ENCODE data around the gene TAGLN3. TPM values are rescaled to one million over a fixed set of nuclear protein-coding genes. Genes with fewer than 3 reads are reported as not detected.
"Not testable (repeated sequence)": the region's sequence is repeated elsewhere in the genome, so short reads cannot be mapped to it uniquely, and the experiment has no call there.

The TAGLN3 gene
- total and polyA plus RNA-seq, 8 donors, result 0.50 to 3.6 (median 2.6) TPM; not detected in 1

DNA sequence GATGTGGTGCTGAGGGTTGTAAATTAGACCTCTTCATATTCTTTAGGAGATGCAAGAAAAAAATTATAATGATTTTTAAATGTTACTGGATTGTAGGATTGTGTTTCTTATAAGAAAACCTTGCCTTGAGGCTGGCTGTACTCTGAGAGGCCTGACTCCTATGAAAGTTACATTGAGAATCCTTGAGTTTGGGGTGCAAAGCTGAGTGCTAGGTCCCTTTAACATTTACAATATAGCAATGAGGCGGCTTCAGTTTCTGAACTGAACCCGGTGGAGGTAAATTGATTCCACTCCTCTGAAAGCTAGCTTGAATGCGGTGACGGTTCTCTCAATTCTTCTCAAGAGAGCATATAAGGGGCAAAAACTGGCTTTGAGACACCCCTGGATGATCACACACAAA is 35.7 kb downstream of the TAGLN3 start, which contains the start of gene TMPRSS7:
TSS of gene TMPRSS7 (plus strand) at position 301 of the 400 bp plus-strand sequence. CDS start 110 bp downstream, outside the sequence.
- ATAC-seq, result no peak
- TF ChIP-seq, protein P1, sequence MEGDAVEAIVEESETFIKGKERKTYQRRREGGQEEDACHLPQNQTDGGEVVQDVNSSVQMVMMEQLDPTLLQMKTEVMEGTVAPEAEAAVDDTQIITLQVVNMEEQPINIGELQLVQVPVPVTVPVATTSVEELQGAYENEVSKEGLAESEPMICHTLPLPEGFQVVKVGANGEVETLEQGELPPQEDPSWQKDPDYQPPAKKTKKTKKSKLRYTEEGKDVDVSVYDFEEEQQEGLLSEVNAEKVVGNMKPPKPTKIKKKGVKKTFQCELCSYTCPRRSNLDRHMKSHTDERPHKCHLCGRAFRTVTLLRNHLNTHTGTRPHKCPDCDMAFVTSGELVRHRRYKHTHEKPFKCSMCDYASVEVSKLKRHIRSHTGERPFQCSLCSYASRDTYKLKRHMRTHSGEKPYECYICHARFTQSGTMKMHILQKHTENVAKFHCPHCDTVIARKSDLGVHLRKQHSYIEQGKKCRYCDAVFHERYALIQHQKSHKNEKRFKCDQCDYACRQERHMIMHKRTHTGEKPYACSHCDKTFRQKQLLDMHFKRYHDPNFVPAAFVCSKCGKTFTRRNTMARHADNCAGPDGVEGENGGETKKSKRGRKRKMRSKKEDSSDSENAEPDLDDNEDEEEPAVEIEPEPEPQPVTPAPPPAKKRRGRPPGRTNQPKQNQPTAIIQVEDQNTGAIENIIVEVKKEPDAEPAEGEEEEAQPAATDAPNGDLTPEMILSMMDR (IDR thresholded peaks at IDR 0.05), result no peak

DNA sequence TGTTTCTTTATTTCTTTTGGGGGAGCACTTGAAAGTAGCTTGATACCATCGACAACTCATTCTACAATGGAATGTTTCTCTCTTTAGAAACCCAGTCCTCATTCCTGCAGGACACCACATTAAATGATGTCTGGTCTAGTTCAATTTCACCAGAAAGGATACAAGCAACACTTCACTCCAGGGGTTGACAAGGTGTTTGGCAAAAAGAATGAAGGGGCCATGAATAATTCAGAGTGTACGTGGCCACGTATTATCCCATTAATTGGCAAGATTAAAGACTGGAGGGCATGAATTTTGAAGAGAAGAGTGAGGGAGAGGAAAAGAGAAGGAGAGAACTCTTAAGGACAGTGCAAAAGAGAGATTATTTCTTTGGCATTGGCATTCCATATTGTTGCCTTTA is 36.5 kb downstream of the TAGLN3 start:
- intact Hi-C loops (cut with DNase I), result no loop called here
- H3K27me3 ChIP-seq, result no peaks in the 10 kb centered on the region
- H3K4me1 ChIP-seq, result no peaks in the 10 kb centered on the region
- ATAC-seq, result no peak
- no peaks in the 10 kb centered on the region for H3K9me3 ChIP-seq
- DNase-seq, result no peak
- H3K4me3 ChIP-seq, result no peak overlapping the region
- TF ChIP-seq, protein P1 (IDR thresholded peaks at IDR 0.05), result no peak
- no peaks in the 10 kb centered on the region for H3K36me3 ChIP-seq
- H3K27ac ChIP-seq, result no peak overlapping the region

More for the DNA sequence above, 35.7 kb downstream of the TAGLN3 start, which contains the start of gene TMPRSS7:
- DNase-seq, result no peak
- Histone ChIP-seq H3K27me3 (no peaks in the 10 kb centered on the region), H3K4me1 (no peaks in the 10 kb centered on the region), H3K9me3 (no peaks in the 10 kb centered on the region), H3K4me3 (no peak within 1 kb of the TSS), H3K27ac (no peak within 1 kb of the TSS), H3K36me3 (no peaks in the 10 kb centered on the region)
- intact Hi-C loops (cut with DNase I), result no loop called here

DNA sequence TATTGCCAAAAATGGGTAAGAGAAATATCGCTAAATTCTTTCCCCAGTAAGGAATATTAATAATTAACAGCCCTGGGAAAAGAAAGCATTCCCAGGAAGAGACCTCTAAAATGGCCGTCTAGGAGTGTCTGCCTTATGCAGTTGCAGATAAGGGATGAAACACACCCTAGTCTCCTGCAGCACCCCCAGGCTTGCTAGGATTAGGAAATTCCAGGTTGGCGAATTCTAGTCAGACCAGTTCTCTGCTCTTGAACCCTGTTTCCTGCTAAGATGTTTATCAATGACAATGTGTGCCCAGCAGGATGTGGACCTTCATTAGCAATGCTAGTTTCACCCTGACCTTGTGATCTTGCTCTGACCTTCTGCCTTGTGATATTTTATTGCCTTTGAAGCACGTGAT is 38.5 kb downstream of the TAGLN3 start:
- H3K4me3 ChIP-seq; H3K36me3 ChIP-seq; ATAC-seq; DNase-seq; H3K4me1 ChIP-seq; H3K9me3 ChIP-seq; H3K27ac ChIP-seq; H3K27me3 ChIP-seq; intact Hi-C loops (cut with DNase I): not testable (repeated sequence)

DNA sequence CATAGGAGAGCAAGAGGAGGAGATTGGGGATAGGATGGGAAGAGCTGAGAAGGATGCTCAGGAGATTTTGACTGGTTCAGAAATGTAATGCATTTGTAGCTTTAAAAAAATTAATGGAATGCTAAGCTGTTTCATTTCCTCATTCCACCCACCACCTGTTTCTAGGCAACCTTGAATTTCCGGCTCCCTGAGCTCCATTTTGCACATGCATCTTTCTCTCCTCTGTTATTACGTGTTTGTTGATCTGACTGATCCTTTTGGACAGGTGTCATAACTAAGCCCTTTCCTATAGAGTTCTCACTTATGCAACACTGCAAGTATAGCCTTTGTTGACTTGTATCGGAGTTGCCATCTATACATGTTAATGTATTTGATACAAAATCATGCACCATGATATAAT is 40.1 kb downstream of the TAGLN3 start:
- ATAC-seq, result peak; percentile 27
- intact Hi-C loops (cut with DNase I), result no loop called here
- Histone ChIP-seq H3K4me3 (no peak overlapping the region), H3K9me3 (no peaks in the 10 kb centered on the region), H3K36me3 (no peaks in the 10 kb centered on the region), H3K27ac (no peak overlapping the region), H3K27me3 (no peaks in the 10 kb centered on the region), H3K4me1 (no peaks in the 10 kb centered on the region)
- TF ChIP-seq, protein P1 (IDR thresholded peaks at IDR 0.05), result no peak
- DNase-seq, result no peak

DNA sequence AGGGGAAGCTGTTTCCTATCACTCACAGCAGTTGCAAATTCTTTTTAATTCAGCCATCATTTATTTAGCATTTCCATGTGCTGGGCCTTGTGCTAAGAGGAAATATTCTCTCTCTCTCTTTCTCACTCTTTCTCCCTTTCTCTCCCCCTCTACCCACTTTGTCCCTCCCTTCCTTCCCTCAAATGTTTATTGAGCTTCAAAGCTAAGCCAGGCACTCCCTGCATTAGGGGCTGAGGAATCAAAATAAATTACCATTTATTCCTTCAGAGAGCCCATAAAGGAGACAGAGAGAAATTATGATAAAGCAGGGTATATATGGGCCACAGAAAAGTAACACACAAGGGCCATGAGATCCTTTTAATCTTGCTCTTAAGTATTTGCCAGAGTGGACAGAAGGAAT is 42.6 kb downstream of the TAGLN3 start:
- intact Hi-C loops (cut with DNase I), result no loop called here
- no peak for ATAC-seq

More for the DNA sequence above, 42.6 kb downstream of the TAGLN3 start:
- Histone ChIP-seq H3K4me3 (no peak overlapping the region), H3K9me3 (no peaks in the 10 kb centered on the region), H3K27me3 (no peaks in the 10 kb centered on the region), H3K36me3 (no peaks in the 10 kb centered on the region), H3K27ac (no peak overlapping the region), H3K4me1 (no peaks in the 10 kb centered on the region)
- no peak for DNase-seq
- TF ChIP-seq, protein P1 (IDR thresholded peaks at IDR 0.05), result no peak

All from left lung (tissue), 10 donors.